OCI-LY3 (cell line): ENCODE results near the gene TAGAP.
"Not testable (repeated sequence)": the region's sequence is repeated elsewhere in the genome, so short reads cannot be mapped to it uniquely, and the experiment has no call there.

Experiments used
- H2AFZ ChIP-seq: fragments of 200-600, 300-600 bp; shearing (Covaris generic); 2 replicates; pipeline ENCODE4 v1.6.0; 2014; ENCODE audit warnings: antibody characterized with exemption, low read depth, low read length
- H3K27ac ChIP-seq: fragments of 200-600, 300-600 bp; sonication (generic); 2 replicates; pipeline ENCODE4 v1.5.1; 2014; ENCODE audit warnings: mild to moderate bottlenecking, low read length, moderate library complexity, mixed read lengths
- H3K27me3 ChIP-seq: fragments of 200-600, 300-600 bp; sonication (generic); 2 replicates; pipeline ENCODE4 v1.6.1; 2014; ENCODE audit warnings: low read depth, low read length, mixed read lengths
- H3K36me3 ChIP-seq: fragments of 200-600, 300-600 bp; sonication (generic); replicated peaks from 2 replicates; pipeline ENCODE3; 2014; ENCODE audit warnings: low read depth, low read length, mixed read lengths
- H3K4me1 ChIP-seq: fragments of 300-600, 200-600 bp; sonication (generic); 2 replicates; pipeline ENCODE4 v1.6.1; 2014; ENCODE audit warnings: low read length, mixed read lengths
- H3K4me2 ChIP-seq: fragments of 200-600, 300-600 bp; sonication (generic); 2 replicates; pipeline ENCODE4 v1.6.1; 2014; ENCODE audit warnings: low read length, mixed read lengths
- H3K4me3 ChIP-seq: fragments of 300-600, 200-600 bp; sonication (generic); 2 replicates; pipeline ENCODE4 v1.5.1; 2014; ENCODE audit warnings: antibody characterized with exemption, mild to moderate bottlenecking, low read length, moderate library complexity
- H3K79me2 ChIP-seq: fragments of 300-600, 200-600 bp; shearing (Covaris generic); 2 replicates; pipeline ENCODE4 v1.6.1; 2014; ENCODE audit warnings: mild to moderate bottlenecking, low read length, mixed read lengths
- H3K9ac ChIP-seq: fragments of 300-600, 200-600 bp; shearing (Covaris generic); 2 replicates; pipeline ENCODE4 v1.6.0; 2014; ENCODE audit warnings: mild to moderate bottlenecking, low read length, moderate library complexity
- H3K9me3 ChIP-seq: fragments of 200-600, 300-600 bp; shearing (Covaris generic); 2 replicates; pipeline ENCODE4 v1.6.1; 2014; ENCODE audit warnings: low read length, mixed read lengths; ENCODE audit not compliant: insufficient read depth
- H4K20me1 ChIP-seq: fragments of 200-600, 300-600 bp; sonication (generic); 2 replicates; pipeline ENCODE4 v1.6.1; 2016; ENCODE audit warnings: low read length, mixed read lengths; ENCODE audit not compliant: insufficient read depth
- EZH2phosphoT487 ChIP-seq: fragments of 200-600 bp; shearing (Covaris generic); IDR thresholded peaks from 2 replicates; pipeline ENCODE4 v1.6.1; 2018; ENCODE audit warnings: antibody characterized with exemption, mixed run types, low read depth
- TF ChIP-seq, protein P1 (sequence below): fragments of 200-600, 300-600 bp; sonication (generic); IDR thresholded peaks from 2 replicates; pipeline ENCODE4 v1.5.1; 2014; ENCODE audit warnings: antibody characterized with exemption, low read length, low read depth

Gene TAGAP

DNA sequence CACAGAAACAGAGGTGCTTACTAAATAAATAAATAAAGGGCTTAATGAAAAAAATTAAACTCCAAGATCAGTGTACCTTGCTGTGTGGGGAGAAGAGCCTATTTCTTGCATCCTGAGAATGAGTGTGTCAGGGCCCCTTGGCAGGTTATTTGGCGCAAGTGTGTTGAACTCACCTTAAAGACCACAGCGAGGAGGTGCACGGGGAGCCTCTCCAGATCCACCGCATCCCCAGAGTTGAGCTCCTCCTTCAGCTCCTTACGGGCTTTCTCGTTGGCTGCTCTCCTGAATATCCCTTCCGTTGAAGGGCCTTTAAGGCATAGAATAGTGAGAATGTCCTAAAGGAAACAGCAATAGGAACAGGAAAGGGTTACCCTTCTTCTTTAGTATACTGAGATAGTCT, 3.6 kb downstream of the TAGAP start:
- Histone ChIP-seq H2AFZ (no peak overlapping the region), H3K9me3 (no peaks in the 10 kb centered on the region), H3K9ac (peak overlapping the region; percentile 91), H3K4me2 (peak overlapping the region; percentile 94), H4K20me1 (0 out of 2 replicates have a peak, but pooled peaks cover 3% of the 10 kb centered on the region), H3K79me2 (peaks cover 63% of the 10 kb centered on the region), H3K4me1 (peaks cover 78% of the 10 kb centered on the region), H3K36me3 (peaks cover 62% of the 10 kb centered on the region), H3K27ac (peak overlapping the region; percentile 100), H3K4me3 (peak overlapping the region; percentile 90), H3K27me3 (no peaks in the 10 kb centered on the region)
- TF ChIP-seq EZH2phosphoT487 = no peak
- TF ChIP-seq, protein P1, sequence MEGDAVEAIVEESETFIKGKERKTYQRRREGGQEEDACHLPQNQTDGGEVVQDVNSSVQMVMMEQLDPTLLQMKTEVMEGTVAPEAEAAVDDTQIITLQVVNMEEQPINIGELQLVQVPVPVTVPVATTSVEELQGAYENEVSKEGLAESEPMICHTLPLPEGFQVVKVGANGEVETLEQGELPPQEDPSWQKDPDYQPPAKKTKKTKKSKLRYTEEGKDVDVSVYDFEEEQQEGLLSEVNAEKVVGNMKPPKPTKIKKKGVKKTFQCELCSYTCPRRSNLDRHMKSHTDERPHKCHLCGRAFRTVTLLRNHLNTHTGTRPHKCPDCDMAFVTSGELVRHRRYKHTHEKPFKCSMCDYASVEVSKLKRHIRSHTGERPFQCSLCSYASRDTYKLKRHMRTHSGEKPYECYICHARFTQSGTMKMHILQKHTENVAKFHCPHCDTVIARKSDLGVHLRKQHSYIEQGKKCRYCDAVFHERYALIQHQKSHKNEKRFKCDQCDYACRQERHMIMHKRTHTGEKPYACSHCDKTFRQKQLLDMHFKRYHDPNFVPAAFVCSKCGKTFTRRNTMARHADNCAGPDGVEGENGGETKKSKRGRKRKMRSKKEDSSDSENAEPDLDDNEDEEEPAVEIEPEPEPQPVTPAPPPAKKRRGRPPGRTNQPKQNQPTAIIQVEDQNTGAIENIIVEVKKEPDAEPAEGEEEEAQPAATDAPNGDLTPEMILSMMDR = no peak

- H3K4me3 ChIP-seq = peak overlapping the region; percentile 90
- H3K79me2 ChIP-seq = peaks cover 73% of the 10 kb centered on the region
- H3K9ac ChIP-seq = peak overlapping the region; percentile 91
- H3K9me3 ChIP-seq = no peaks in the 10 kb centered on the region
- H3K4me2 ChIP-seq = peak overlapping the region; percentile 94
- peaks cover 79% of the 10 kb centered on the region for H3K4me1 ChIP-seq
- TF ChIP-seq, protein P1 = no peak
- TF ChIP-seq EZH2phosphoT487 = no peak
- H2AFZ ChIP-seq = no peak overlapping the region
- peaks cover 15% of the 10 kb centered on the region for H4K20me1 ChIP-seq
- peak overlapping the region; percentile 100 for H3K27ac ChIP-seq
- H3K36me3 ChIP-seq = peaks cover 75% of the 10 kb centered on the region
- no peaks in the 10 kb centered on the region for H3K27me3 ChIP-seq
Measured at GRCh38 chr6:159039885-159040258, 4.9 kb downstream of the TAGAP start.

- no peaks in the 10 kb centered on the region for H3K27me3 ChIP-seq
- peaks cover 86% of the 10 kb centered on the region for H3K4me1 ChIP-seq
- no peak overlapping the region for H2AFZ ChIP-seq
- H3K79me2 ChIP-seq = peaks cover 67% of the 10 kb centered on the region
- peaks cover 78% of the 10 kb centered on the region for H3K36me3 ChIP-seq
- H3K4me3 ChIP-seq = peak overlapping the region; percentile 90
- H3K9ac ChIP-seq = peak overlapping the region; percentile 91
- H4K20me1 ChIP-seq = peaks cover 16% of the 10 kb centered on the region
- H3K9me3 ChIP-seq = no peaks in the 10 kb centered on the region
- H3K27ac ChIP-seq = peak overlapping the region; percentile 100
- TF ChIP-seq, protein P1 = no peak
- TF ChIP-seq EZH2phosphoT487 = no peak
- H3K4me2 ChIP-seq = peak overlapping the region; percentile 94
Measured at GRCh38 chr6:159038914-159039884, 5.6 kb downstream of the TAGAP start.

DNA sequence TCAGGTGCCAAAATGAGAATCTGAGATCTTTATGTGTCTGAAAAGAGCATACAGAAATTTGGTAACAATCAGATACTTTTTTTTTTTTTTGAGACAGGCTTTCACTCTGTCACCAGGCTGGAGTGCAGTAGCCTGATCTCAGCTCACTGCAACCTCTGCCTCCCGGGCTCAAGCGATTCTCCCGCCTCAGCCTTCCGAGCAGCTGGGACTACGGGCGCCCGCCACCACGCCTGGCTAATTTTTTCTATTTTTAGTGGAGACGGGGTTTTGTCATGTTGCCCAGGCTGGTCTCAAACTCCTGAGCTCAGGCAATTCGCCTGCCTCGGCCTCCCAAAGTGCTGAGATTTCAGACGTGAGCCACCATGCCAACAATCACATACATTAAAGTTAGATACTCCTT, 6.5 kb downstream of the TAGAP start:
- H2AFZ ChIP-seq, H3K27me3 ChIP-seq, H3K9me3 ChIP-seq: not testable (repeated sequence)
- peak overlapping the region; percentile 91 for H3K9ac ChIP-seq
- peak overlapping the region; percentile 100 for H3K27ac ChIP-seq
- H3K4me2 ChIP-seq = peak overlapping the region; percentile 94
- peaks cover 16% of the 10 kb centered on the region for H4K20me1 ChIP-seq
- peaks cover 58% of the 10 kb centered on the region for H3K79me2 ChIP-seq
- peaks cover 70% of the 10 kb centered on the region for H3K36me3 ChIP-seq
- H3K4me1 ChIP-seq = peaks cover 95% of the 10 kb centered on the region
- peak overlapping the region; percentile 66 for H3K4me3 ChIP-seq
